Measurements from ENCODE around the gene PPP3CB.

The PPP3CB gene

GRCh38 chr10:73439055-73439454 is 56.8 kb downstream of the PPP3CB start:
- no peak overlapping the region for H3K9ac ChIP-seq (ENCODE audit: low read length)
- no peaks in the 10 kb centered on the region for H3K9me3 ChIP-seq (ENCODE audit: insufficient read depth, low read length)
- TF ChIP-seq EZH2phosphoT487 (conservative IDR thresholded peaks at IDR 0.05; ENCODE audit: low read length) (no peak), CTCF (IDR thresholded peaks at IDR 0.05; ENCODE audit: insufficient read depth, low read length, poor library complexity, severe bottlenecking) (no peak)
- no peaks in the 10 kb centered on the region for H3K27me3 ChIP-seq (ENCODE audit: low read length)
- no peak overlapping the region for H2AFZ ChIP-seq (ENCODE audit: low read depth, low read length, severe bottlenecking)
- H3K36me3 ChIP-seq (ENCODE audit: low read length), result peaks cover 17% of the 10 kb centered on the region; the same call in 1 of the 2 replicates
- H4K20me1 ChIP-seq (ENCODE audit: low read depth, low read length), result no peaks in the 10 kb centered on the region
- no peaks in the 10 kb centered on the region for H3K79me2 ChIP-seq (ENCODE audit: insufficient read depth, low read length)
- H3K27ac ChIP-seq (ENCODE audit: low read depth, low read length), result no peak overlapping the region
- H3F3A ChIP-seq (ENCODE audit: insufficient read depth), result peaks cover 9% of the 10 kb centered on the region
- no peaks in the 10 kb centered on the region for H3K9me2 ChIP-seq (replicated peaks; ENCODE audit: insufficient read depth, low read length)
- no peak overlapping the region for H3K4me3 ChIP-seq (ENCODE audit: insufficient read depth, low read length, poor library complexity, severe bottlenecking)
- H3K4me2 ChIP-seq (ENCODE audit: low read depth, low read length, poor library complexity, severe bottlenecking), result no peak overlapping the region

- Histone ChIP-seq H3F3A (ENCODE audit: insufficient read depth) (peaks cover 3% of the 10 kb centered on the region; the same call in 1 of the 2 replicates), H3K27ac (ENCODE audit: low read depth, low read length) (no peak within 1 kb of the TSS), H3K9me2 (replicated peaks; ENCODE audit: insufficient read depth, low read length) (no peaks in the 10 kb centered on the region), H4K20me1 (ENCODE audit: low read depth, low read length) (no peaks in the 10 kb centered on the region), H3K79me2 (ENCODE audit: insufficient read depth, low read length) (no peaks in the 10 kb centered on the region), H3K4me3 (ENCODE audit: insufficient read depth, low read length, poor library complexity, severe bottlenecking) (no peak within 1 kb of the TSS), H3K4me2 (ENCODE audit: low read depth, low read length, poor library complexity, severe bottlenecking) (no peak within 1 kb of the TSS), H3K36me3 (ENCODE audit: low read length) (peaks cover 17% of the 10 kb centered on the region; the same call in 1 of the 2 replicates), H2AFZ (ENCODE audit: low read depth, low read length, severe bottlenecking) (no peak within 1 kb of the TSS), H3K27me3 (ENCODE audit: low read length) (no peaks in the 10 kb centered on the region), H3K9ac (ENCODE audit: low read length) (no peak within 1 kb of the TSS), H3K9me3 (ENCODE audit: insufficient read depth, low read length) (no peaks in the 10 kb centered on the region)
- TF ChIP-seq EZH2phosphoT487 (conservative IDR thresholded peaks at IDR 0.05; ENCODE audit: low read length), result no peak
- TF ChIP-seq CTCF (IDR thresholded peaks at IDR 0.05; ENCODE audit: insufficient read depth, low read length, poor library complexity, severe bottlenecking), result no peak
These were observed 62.3 kb downstream of the PPP3CB start, which contains the start of gene MSS51 for GRCh38 chr10:73433538-73433867. Gene MSS51, minus strand, starts transcription at chr10:73433561. Its CDS starts 5,277 bp downstream, at chr10:73428284.

- Histone ChIP-seq H3K9ac (ENCODE audit: low read length) (no peak overlapping the region), H3K4me2 (ENCODE audit: low read depth, low read length, poor library complexity, severe bottlenecking) (no peak overlapping the region), H2AFZ (ENCODE audit: low read depth, low read length, severe bottlenecking) (no peak overlapping the region), H3K27me3 (ENCODE audit: low read length) (no peaks in the 10 kb centered on the region), H3K4me3 (ENCODE audit: insufficient read depth, low read length, poor library complexity, severe bottlenecking) (no peak overlapping the region), H3K9me2 (replicated peaks; ENCODE audit: insufficient read depth, low read length) (no peaks in the 10 kb centered on the region), H3K79me2 (ENCODE audit: insufficient read depth, low read length) (no peaks in the 10 kb centered on the region), H3F3A (ENCODE audit: insufficient read depth) (peaks cover 3% of the 10 kb centered on the region; the same call in 1 of the 2 replicates), H3K9me3 (ENCODE audit: insufficient read depth, low read length) (no peaks in the 10 kb centered on the region), H4K20me1 (ENCODE audit: low read depth, low read length) (no peaks in the 10 kb centered on the region), H3K36me3 (ENCODE audit: low read length) (peaks cover 18% of the 10 kb centered on the region; the same call in 1 of the 2 replicates), H3K27ac (ENCODE audit: low read depth, low read length) (no peak overlapping the region)
- no peak for TF ChIP-seq EZH2phosphoT487 (conservative IDR thresholded peaks at IDR 0.05; ENCODE audit: low read length)
- TF ChIP-seq CTCF (IDR thresholded peaks at IDR 0.05; ENCODE audit: insufficient read depth, low read length, poor library complexity, severe bottlenecking), result no peak
These were observed 62.9 kb downstream of the PPP3CB start for GRCh38 chr10:73432646-73433537.
